AML-193 (cell line): ENCODE data around the gene PRPF40A.
"Not testable (repeated sequence)": the region's sequence is repeated elsewhere in the genome, so short reads cannot be mapped to it uniquely, and the experiment has no call there.

Experiments
- DNase-seq, 2 experiments: peaks; one replicate each; lab custom pipeline; 2025; lab: John Stamatoyannopoulos, UW

Gene PRPF40A

GRCh38 chr2:152717228-152718075, at the start of gene PRPF40A:
Gene PRPF40A, minus strand, starts transcription at chr2:152717461. Its CDS starts 22 bp downstream, at chr2:152717439.
- peak; percentile 93 to 96 for DNase-seq

GRCh38 chr2:152766928-152767327, 49.7 kb upstream of the PRPF40A start:
- DNase-seq, result no peak

GRCh38 chr2:152763651-152764050, 46.4 kb upstream of the PRPF40A start:
- DNase-seq, result no peak

- DNase-seq, result not testable (repeated sequence)
Measured at GRCh38 chr2:152763208-152763607, 45.9 kb upstream of the PRPF40A start.

DNA sequence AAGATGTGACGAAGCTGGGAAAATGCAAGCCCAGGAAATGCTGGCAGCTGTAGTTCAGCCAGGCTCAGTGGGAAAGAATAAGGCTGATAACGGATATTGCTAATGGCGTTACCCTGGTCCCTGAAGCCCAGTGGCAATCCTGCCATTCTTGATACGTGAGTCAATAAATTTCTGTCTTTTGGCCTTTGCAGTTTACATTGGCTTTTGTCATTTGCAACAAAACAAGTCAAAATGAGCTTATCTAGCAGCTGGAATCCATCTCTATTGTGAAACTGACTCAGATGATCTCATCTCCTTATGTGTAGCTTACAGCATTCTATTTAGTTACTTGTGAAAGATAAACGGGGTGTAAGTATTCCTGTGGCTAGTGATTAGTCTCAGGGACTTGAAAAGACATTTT, 44.9 kb upstream of the PRPF40A start:
- no peak for DNase-seq

- DNase-seq, result no peak
Measured at GRCh38 chr2:152761214-152761613, 44.0 kb upstream of the PRPF40A start.

GRCh38 chr2:152759290-152760072, 42.2 kb upstream of the PRPF40A start:
- DNase-seq, result no peak

- no peak for DNase-seq
Measured at GRCh38 chr2:152755029-152755428, 37.8 kb upstream of the PRPF40A start.

GRCh38 chr2:152747751-152748150, 30.5 kb upstream of the PRPF40A start:
- not testable (repeated sequence) for DNase-seq

GRCh38 chr2:152743002-152743401, 25.7 kb upstream of the PRPF40A start:
- DNase-seq, result peak; percentile 28 to 40

DNA sequence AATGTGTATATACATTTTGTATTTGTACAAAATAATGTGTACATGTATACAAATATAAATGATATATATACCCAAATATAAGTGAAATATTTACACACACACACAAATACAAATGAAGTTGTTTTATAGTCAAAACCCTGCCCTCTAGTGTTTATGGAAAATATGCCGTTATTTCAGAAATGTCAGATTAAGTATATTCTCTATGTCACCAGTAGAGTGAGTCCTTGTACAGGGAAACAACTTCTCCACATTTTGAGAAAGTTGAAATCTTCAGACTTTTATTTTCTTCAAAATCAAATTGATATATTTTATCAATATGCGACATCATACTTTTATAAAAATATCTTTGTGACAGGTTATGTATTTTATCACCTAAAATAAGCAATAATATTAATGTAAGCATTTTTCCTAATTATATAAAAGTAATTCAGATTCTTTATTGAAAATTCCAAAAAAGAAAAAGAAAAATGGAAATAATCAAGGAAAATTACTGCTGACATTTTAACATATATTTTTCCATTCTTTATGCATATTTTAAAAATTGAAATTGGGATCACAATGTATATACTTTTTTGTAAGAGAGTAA, 23.6 kb upstream of the PRPF40A start:
- DNase-seq, result peak; percentile 71 to 83

DNA sequence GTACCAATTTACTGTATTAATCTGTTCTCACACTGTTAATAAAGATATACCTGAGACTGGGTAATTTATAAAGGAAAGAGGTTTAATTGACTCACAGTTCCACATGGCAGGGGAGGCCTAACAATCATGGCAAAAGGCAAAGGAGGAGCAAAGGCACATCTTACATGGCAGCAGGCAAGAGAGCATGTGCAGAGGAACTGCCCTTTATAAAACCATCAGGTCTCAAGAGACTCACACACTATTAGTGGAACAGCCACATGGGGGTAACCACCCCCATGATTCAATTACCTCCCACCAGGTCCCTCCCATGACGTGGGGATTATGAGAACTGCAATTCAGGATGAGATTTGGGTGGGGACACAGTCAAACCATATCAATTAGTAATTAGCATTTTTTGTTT, 22.4 kb upstream of the PRPF40A start:
- not testable (repeated sequence) for DNase-seq

GRCh38 chr2:152738438-152738837, 21.2 kb upstream of the PRPF40A start:
- no peak for DNase-seq

- not testable (repeated sequence) for DNase-seq
Measured at GRCh38 chr2:152737509-152737908, 20.2 kb upstream of the PRPF40A start.

- DNase-seq, result peak; percentile 74 to 80
Measured at GRCh38 chr2:152730591-152731333, 13.5 kb upstream of the PRPF40A start.

DNA sequence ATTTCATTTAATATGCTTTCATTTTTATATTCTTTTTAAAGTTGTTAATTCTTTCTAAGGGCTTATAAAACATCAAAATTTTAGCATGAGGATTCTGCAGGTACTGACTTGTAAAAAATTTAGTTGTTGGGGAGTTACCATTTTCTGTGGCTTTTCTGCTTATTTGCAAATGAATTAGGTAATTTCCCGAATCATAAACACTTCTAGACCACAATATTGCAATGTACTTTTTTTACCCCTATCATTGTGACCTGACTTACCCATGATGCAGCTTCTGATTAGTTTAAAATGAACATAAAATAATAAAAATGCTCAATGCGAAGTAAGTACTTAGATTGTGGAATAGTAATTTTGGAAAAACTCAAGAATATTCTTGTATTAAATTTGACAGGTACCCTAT, 12.6 kb upstream of the PRPF40A start:
- peak; percentile 5 to 23 for DNase-seq

DNA sequence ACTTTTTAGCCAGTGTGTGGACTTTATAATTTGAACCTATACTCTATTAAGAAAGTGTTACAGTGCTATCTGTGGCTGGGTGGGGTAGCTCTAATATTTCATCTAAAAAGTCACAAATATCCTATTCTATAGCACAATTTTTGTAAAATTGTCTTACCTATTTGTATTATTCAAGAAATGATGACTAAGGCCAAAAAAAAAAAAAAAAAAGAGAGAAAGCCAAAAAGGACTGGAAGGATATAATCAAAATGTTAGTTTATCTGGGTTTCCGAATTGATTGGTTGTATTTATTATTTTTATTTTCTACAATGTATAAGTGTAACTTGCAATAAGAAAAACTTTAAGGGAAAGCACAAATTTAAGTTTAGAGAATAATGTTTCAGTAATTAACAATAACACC, 6.7 kb upstream of the PRPF40A start:
- no peak for DNase-seq

- DNase-seq, result not testable (repeated sequence)
Measured at GRCh38 chr2:152722639-152723038, 5.4 kb upstream of the PRPF40A start.

GRCh38 chr2:152720794-152721193, 3.5 kb upstream of the PRPF40A start:
- no peak for DNase-seq

GRCh38 chr2:152718909-152719645, 1.8 kb upstream of the PRPF40A start:
- peak; percentile 52 to 64 for DNase-seq
